Measurements from ENCODE around the gene GORASP1. TPM values are rescaled to one million over a fixed set of nuclear protein-coding genes. Genes with fewer than 3 reads are reported as not detected.

GORASP1 gene
- polyA plus RNA-seq (2013, experiment 1 of 2; ENCODE audit: insufficient read length) = 44.0 TPM
- 40.3 TPM for polyA plus RNA-seq (2013, experiment 2 of 2; ENCODE audit: insufficient read length)

GRCh38 chr3:39107388-39108199, at the start of gene GORASP1, which contains the start of gene TTC21A:
TSS of gene GORASP1 (minus strand) at chr3:39107627. CDS start at chr3:39107541, 86 bp downstream.
TSS of gene TTC21A (plus strand) at chr3:39107680. CDS start at chr3:39107838, 158 bp downstream.
- peak; percentile 90 for DNase-seq

- no peak for DNase-seq
Measured at GRCh38 chr3:39156421-39156820, 49.0 kb upstream of the GORASP1 start.

- peak; percentile 37 for DNase-seq
Measured at GRCh38 chr3:39154280-39155021, 47.0 kb upstream of the GORASP1 start.

GRCh38 chr3:39153977-39154279, 46.5 kb upstream of the GORASP1 start:
- DNase-seq = no peak

- DNase-seq = peak; percentile 99
Measured at GRCh38 chr3:39150803-39151631, 43.6 kb upstream of the GORASP1 start.

GRCh38 chr3:39150148-39150802, 42.8 kb upstream of the GORASP1 start:
- no peak for DNase-seq

GRCh38 chr3:39149498-39150147, 42.2 kb upstream of the GORASP1 start:
- DNase-seq = no peak

- DNase-seq = peak; percentile 29
Measured at GRCh38 chr3:39149059-39149455, 41.6 kb upstream of the GORASP1 start.

- DNase-seq = peak; percentile 38
Measured at GRCh38 chr3:39148435-39149058, 41.1 kb upstream of the GORASP1 start.

GRCh38 chr3:39147711-39148434, 40.4 kb upstream of the GORASP1 start:
- peak; percentile 75 for DNase-seq

GRCh38 chr3:39146611-39147591, 39.5 kb upstream of the GORASP1 start:
- DNase-seq = peak; percentile 99

- no peak for DNase-seq
Measured at GRCh38 chr3:39146083-39146501, 38.7 kb upstream of the GORASP1 start.

GRCh38 chr3:39144748-39145380, 37.4 kb upstream of the GORASP1 start:
- no peak for DNase-seq

GRCh38 chr3:39144095-39144747, 36.8 kb upstream of the GORASP1 start:
- no peak for DNase-seq

GRCh38 chr3:39143051-39143885, 35.8 kb upstream of the GORASP1 start:
- DNase-seq = no peak

GRCh38 chr3:39142067-39142466, 34.6 kb upstream of the GORASP1 start:
- no peak for DNase-seq

Data from fibroblast of skin of back (primary cell).